Neural progenitor cell (in vitro differentiated cells): Measurements from ENCODE around the gene FCRLA.

Experiments used
- CTCF ChIP-seq: fragments of 200-600 bp; sonication (generic); IDR thresholded peaks from 2 replicates; pipeline ENCODE4 v1.5.1; 2017; ENCODE audit warnings: antibody characterized with exemption, mild to moderate bottlenecking
- EZH2phosphoT487 ChIP-seq: fragments of 200-600 bp; sonication (generic); IDR thresholded peaks from 2 replicates; pipeline ENCODE4 v1.6.1; 2017; ENCODE audit warnings: antibody characterized with exemption

GRCh38 chr1:161728376-161729226 is 21.6 kb downstream of the FCRLA start:
- TF ChIP-seq EZH2phosphoT487: no peak
- no peak for TF ChIP-seq CTCF
